Vagina (tissue), 2 donors: ENCODE data around the gene ANXA11. TPM values are rescaled to one million over a fixed set of nuclear protein-coding genes. Genes with fewer than 3 reads are reported as not detected.

Source experiments
- DNase-seq, 2 donors: peaks; one replicate each; pipeline ENCODE4 v3.0.0-alpha.2; 2017; ENCODE audit errors: extremely low spot score in 2 of 2
- H3K27ac ChIP-seq: fragments of 200-600 bp; sonication (generic); one replicate; pipeline ENCODE4 v1.5.1; 2019
- H3K27me3 ChIP-seq: fragments of 200-600 bp; sonication (generic); one replicate; pipeline ENCODE4 v1.5.1; 2019
- H3K36me3 ChIP-seq, 2 donors: fragments of 200-600 bp; sonication (generic); one replicate each; pipeline ENCODE4 v1.5.1; 2017 to 2019
- H3K4me1 ChIP-seq: fragments of 200-600 bp; sonication (generic); one replicate; pipeline ENCODE4 v1.5.1; 2019
- H3K4me3 ChIP-seq, 2 donors: fragments of 200-600 bp; sonication (generic); 1 replicate in 1 of 2; 2 replicates in 1 of 2; pipeline ENCODE4 v1.5.1; 2016 to 2019
- H3K9me3 ChIP-seq: fragments of 200-600 bp; sonication (generic); one replicate; pipeline ENCODE4 v1.5.1; 2019
- POLR2A ChIP-seq, 2 donors: fragments of 450-650 bp; IDR thresholded peaks; one replicate each; pipeline ENCODE4 v1.6.1; 2017; ENCODE audit warnings: antibody characterized with exemption in 2 of 2, mild to moderate bottlenecking in 2 of 2, moderate library complexity in 2 of 2
- POLR2AphosphoS5 ChIP-seq, 2 donors: sonication (generic); formaldehyde crosslinking; IDR thresholded peaks; one replicate each; pipeline ENCODE4 v1.9.0; 2017; ENCODE audit warnings: antibody characterized with exemption in 2 of 2, mild to moderate bottlenecking in 2 of 2, low read depth in 1 of 2; ENCODE audit not compliant: insufficient read depth in 1 of 2
- intact Hi-C: fragments of 100-400 bp; cut with DNase I; formaldehyde crosslinking; loops from one replicate; pipeline ENCODE4 v1.15.1; 2023
- total RNA-seq: library from RNA; depleted of rRNA; stranded (reverse); fragments of >200 nt; gene quantifications from one replicate; pipeline ENCODE4 v1.2.3, GENCODE V29; 2016
- TF ChIP-seq, protein P1 (sequence below), 3 experiments: fragments of 450-650 bp in 2 of 3; fragments of 200-600 bp in 1 of 3; sonication (generic) in 1 of 3; IDR thresholded peaks; one replicate each; pipeline ENCODE4 v1.5.1; 2017 to 2019; ENCODE audit warnings: antibody characterized with exemption in 3 of 3, mild to moderate bottlenecking in 2 of 3, moderate library complexity in 2 of 3

ANXA11 gene
- total RNA-seq, 1 donor from 2014 or later, result 101 TPM

DNA sequence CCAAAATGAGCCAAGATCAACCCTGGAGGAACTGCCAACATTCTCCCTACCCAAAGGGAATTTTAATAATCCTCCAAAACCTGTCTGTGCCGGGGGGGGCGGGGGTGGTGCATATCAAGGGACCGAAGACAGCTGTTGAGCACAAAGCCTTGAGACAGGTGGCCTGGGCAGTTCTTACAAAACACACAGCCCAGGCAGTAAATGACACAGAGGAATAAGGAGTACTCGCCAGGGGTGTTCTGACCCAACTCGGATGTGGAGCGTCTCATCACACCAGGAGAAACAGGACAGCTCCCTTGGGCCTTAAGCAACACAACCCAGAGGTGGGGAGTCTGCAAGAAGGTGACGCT lies 37.2 kb downstream of the ANXA11 start:
- Histone ChIP-seq H3K27me3 (no peaks in the 10 kb centered on the region), H3K4me3 (no peak overlapping the region), H3K9me3 (no peaks in the 10 kb centered on the region), H3K4me1 (peaks cover 90% of the 10 kb centered on the region), H3K27ac (peak overlapping the region; percentile 42), H3K36me3 (peaks cover 0 to 22% of the 10 kb centered on the region in 2 donors)
- intact Hi-C loops, result no loop called here
- DNase-seq, result no peak
- TF ChIP-seq, protein P1, sequence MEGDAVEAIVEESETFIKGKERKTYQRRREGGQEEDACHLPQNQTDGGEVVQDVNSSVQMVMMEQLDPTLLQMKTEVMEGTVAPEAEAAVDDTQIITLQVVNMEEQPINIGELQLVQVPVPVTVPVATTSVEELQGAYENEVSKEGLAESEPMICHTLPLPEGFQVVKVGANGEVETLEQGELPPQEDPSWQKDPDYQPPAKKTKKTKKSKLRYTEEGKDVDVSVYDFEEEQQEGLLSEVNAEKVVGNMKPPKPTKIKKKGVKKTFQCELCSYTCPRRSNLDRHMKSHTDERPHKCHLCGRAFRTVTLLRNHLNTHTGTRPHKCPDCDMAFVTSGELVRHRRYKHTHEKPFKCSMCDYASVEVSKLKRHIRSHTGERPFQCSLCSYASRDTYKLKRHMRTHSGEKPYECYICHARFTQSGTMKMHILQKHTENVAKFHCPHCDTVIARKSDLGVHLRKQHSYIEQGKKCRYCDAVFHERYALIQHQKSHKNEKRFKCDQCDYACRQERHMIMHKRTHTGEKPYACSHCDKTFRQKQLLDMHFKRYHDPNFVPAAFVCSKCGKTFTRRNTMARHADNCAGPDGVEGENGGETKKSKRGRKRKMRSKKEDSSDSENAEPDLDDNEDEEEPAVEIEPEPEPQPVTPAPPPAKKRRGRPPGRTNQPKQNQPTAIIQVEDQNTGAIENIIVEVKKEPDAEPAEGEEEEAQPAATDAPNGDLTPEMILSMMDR (IDR thresholded peaks at IDR 0.05), result no peak
- TF ChIP-seq POLR2AphosphoS5 (IDR thresholded peaks at IDR 0.05; ENCODE audit: insufficient read depth in 1 of 2, low read depth in 1 of 2), result no peak
- TF ChIP-seq POLR2A (IDR thresholded peaks at IDR 0.05), result no peak

DNA sequence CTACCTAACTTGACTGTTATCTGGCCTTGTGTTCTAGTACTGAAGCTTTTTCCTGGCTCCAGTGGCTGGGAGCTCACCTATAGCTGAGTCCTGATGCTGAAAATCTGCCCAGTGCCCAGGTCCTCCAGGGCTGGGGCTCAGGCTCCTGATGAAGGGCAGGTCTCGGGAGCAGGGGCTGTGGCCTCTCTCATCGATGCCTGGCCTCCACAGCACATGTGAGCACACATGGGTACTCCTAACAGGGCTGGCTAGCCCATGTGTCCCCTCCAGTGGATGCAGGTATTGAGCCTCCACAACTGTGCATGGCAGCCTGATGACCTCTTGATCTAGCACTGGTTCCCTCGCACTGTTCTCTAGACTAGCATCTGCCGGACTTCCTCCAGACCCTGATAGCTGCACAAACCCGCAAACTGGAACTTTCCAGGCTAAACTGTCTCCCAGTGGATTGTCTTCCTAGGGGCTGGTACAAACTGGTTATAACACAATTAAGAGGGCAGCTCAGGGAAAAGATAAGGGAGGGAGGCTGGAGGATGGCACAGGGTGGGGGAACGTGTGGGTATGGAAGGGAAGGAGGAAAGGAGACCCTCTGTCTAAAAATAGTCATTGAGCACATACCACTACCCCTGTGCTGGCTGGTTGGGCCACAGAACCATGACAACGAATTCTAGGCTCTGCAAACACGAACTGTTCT lies 37.7 kb downstream of the ANXA11 start:
- H3K4me3 ChIP-seq, result no peak overlapping the region
- no peaks in the 10 kb centered on the region for H3K9me3 ChIP-seq
- TF ChIP-seq POLR2A (IDR thresholded peaks at IDR 0.05) (no peak), POLR2AphosphoS5 (IDR thresholded peaks at IDR 0.05; ENCODE audit: insufficient read depth in 1 of 2, low read depth in 1 of 2) (no peak)
- TF ChIP-seq, protein P1 (IDR thresholded peaks at IDR 0.05), result no peak
- intact Hi-C loops, result no loop called here
- no peak for DNase-seq
- H3K27ac ChIP-seq, result peak overlapping the region; percentile 67
- no peaks in the 10 kb centered on the region for H3K27me3 ChIP-seq
- H3K4me1 ChIP-seq, result peaks cover 87% of the 10 kb centered on the region
- peaks cover 0 to 27% of the 10 kb centered on the region in 2 donors for H3K36me3 ChIP-seq

DNA sequence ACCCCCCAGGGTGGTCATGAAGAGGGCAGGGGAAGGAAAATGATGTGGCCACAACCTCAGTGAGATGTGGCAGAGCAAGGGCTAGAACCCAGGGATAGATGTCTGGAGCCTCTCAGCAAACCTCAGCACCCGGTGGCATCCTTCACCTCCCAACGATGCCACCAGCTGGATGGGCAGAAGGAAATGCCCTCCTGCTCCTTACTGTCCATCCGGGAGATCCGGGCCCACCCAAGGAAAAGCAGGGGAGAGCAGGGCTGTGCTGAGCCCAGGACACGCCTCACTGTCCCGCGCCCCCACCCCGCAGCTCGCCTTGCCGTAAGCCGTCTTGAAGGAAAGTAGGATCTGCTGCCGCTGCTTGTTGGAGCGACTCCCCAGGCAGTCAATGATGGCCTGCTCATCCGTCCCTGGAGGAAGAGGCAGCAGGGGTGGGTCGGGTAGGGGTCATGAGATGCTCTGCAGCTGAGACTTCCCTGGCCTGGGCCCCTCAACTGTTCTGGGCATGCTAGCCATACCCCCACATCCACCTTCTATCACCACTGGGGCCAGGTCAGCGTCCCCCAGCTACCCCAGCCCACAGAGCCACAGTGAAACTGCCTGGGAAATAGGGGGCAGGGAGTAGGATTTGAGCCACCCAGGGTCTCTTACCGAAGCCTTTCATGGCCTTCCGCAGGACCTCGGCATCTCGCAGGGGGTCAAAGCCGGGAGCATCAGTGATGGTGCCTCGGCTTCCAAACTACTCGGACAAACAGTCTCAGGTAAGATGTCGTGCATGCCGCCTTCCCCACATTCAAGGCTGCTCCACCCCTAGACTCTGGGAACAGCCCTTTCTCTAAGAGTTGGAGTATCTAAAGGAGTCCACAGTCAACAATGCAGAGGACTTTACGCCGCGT lies 38.5 kb downstream of the ANXA11 start:
- Histone ChIP-seq H3K36me3 (peaks cover 0 to 35% of the 10 kb centered on the region in 2 donors), H3K4me3 (no peak overlapping the region), H3K4me1 (peaks cover 89% of the 10 kb centered on the region), H3K27ac (peak overlapping the region; percentile 67), H3K27me3 (no peaks in the 10 kb centered on the region), H3K9me3 (no peaks in the 10 kb centered on the region)
- intact Hi-C loops, result no loop called here
- TF ChIP-seq POLR2A (IDR thresholded peaks at IDR 0.05), result no peak
- TF ChIP-seq POLR2AphosphoS5 (IDR thresholded peaks at IDR 0.05; ENCODE audit: insufficient read depth in 1 of 2, low read depth in 1 of 2), result no peak
- TF ChIP-seq, protein P1 (IDR thresholded peaks at IDR 0.05), result no peak
- DNase-seq, result no peak

DNA sequence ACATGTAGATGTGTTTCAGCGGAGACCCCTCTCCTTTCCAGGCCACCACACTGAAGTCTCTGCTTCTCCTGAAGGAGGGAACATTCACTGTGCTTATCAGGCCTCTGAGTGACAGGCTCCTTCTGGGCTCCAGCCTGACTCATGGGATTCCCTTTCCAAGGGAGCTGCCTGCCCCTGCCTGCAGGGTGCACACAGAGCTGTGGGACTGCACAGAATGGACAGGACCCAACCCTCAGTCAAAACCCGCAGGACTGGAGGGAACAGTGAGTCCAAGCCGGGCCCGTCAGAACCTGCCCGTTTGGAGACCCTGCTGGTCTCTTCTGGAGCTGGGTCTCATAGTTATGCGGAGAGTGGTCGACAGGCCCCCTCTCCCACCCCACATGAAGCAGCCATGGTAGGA lies 40.2 kb downstream of the ANXA11 start:
- Histone ChIP-seq H3K4me1 (peaks cover 87% of the 10 kb centered on the region), H3K36me3 (peaks cover 0 to 38% of the 10 kb centered on the region in 2 donors), H3K27me3 (no peaks in the 10 kb centered on the region), H3K4me3 (no peak overlapping the region), H3K9me3 (no peaks in the 10 kb centered on the region), H3K27ac (peak overlapping the region; percentile 67)
- DNase-seq, result no peak
- intact Hi-C loops, result no loop called here
- TF ChIP-seq POLR2AphosphoS5 (IDR thresholded peaks at IDR 0.05; ENCODE audit: insufficient read depth in 1 of 2, low read depth in 1 of 2), result no peak
- TF ChIP-seq POLR2A (IDR thresholded peaks at IDR 0.05), result no peak
- TF ChIP-seq, protein P1 (IDR thresholded peaks at IDR 0.05), result no peak
